Trophoblast cell (in vitro differentiated cells and primary cell): Measurements from ENCODE around the gene SLCO2A1. TPM values are rescaled to one million over a fixed set of nuclear protein-coding genes. Genes with fewer than 3 reads are reported as not detected.

Source experiments
- DNase-seq, 2 donors: peaks; one replicate each; pipeline ENCODE4 v3.0.0-alpha.2; 2016
- H2AFZ ChIP-seq: 2 replicates; pipeline ENCODE4 v1.6.1; 2013; ENCODE audit warnings: low read length, moderate library complexity, mild to moderate bottlenecking; ENCODE audit not compliant: insufficient read depth, poor library complexity
- H2AK5ac ChIP-seq: 2 replicates; pipeline ENCODE4 v1.6.1; 2013; ENCODE audit warnings: mild to moderate bottlenecking, low read length
- H2BK120ac ChIP-seq: 2 replicates; pipeline ENCODE4 v1.6.1; 2013; ENCODE audit warnings: low read length, mild to moderate bottlenecking, moderate library complexity; ENCODE audit not compliant: insufficient read depth, poor library complexity
- H2BK12ac ChIP-seq: 2 replicates; pipeline ENCODE4 v1.6.1; 2013; ENCODE audit warnings: mild to moderate bottlenecking, low read length, moderate library complexity
- H2BK5ac ChIP-seq: 2 replicates; pipeline ENCODE4 v1.6.1; 2013; ENCODE audit warnings: low read length, low read depth, moderate library complexity, mild to moderate bottlenecking; ENCODE audit not compliant: poor library complexity
- H3K14ac ChIP-seq: 2 replicates; pipeline ENCODE4 v1.6.1; 2013; ENCODE audit warnings: mild to moderate bottlenecking, low read length
- H3K18ac ChIP-seq: 2 replicates; pipeline ENCODE4 v1.6.1; 2013; ENCODE audit warnings: mild to moderate bottlenecking, low read length
- H3K23ac ChIP-seq: 2 replicates; pipeline ENCODE4 v1.6.1; 2013; ENCODE audit warnings: low read length
- H3K27ac ChIP-seq: 2 replicates; pipeline ENCODE4 v1.5.1; 2013; ENCODE audit warnings: low read depth, mild to moderate bottlenecking, inconsistent platforms, low read length, moderate library complexity
- H3K27me3 ChIP-seq: 2 replicates; pipeline ENCODE4 v1.6.1; 2013; ENCODE audit warnings: inconsistent platforms, mild to moderate bottlenecking, low read length, moderate library complexity; ENCODE audit not compliant: insufficient read depth
- H3K36me3 ChIP-seq, 2 experiments: 1 replicate in 1 of 2; 2 replicates in 1 of 2; pipeline ENCODE4 v1.6.1; 2013; ENCODE audit warnings: low read length in 2 of 2, mild to moderate bottlenecking in 2 of 2, moderate library complexity in 1 of 2; ENCODE audit not compliant: insufficient read depth in 2 of 2, control insufficient read depth in 1 of 2
- H3K4ac ChIP-seq: 2 replicates; pipeline ENCODE4 v1.6.1; 2013; ENCODE audit warnings: low read depth, mild to moderate bottlenecking, low read length, moderate library complexity
- H3K4me1 ChIP-seq, 2 experiments: 1 replicate in 1 of 2; 2 replicates in 1 of 2; pipeline ENCODE4 v1.6.1; 2013; ENCODE audit warnings: low read length in 2 of 2, mild to moderate bottlenecking in 2 of 2, moderate library complexity in 1 of 2; ENCODE audit not compliant: insufficient read depth in 2 of 2, control insufficient read depth in 1 of 2
- H3K4me2 ChIP-seq: 2 replicates; pipeline ENCODE4 v1.6.1; 2013; ENCODE audit warnings: inconsistent platforms, mild to moderate bottlenecking, low read length, moderate library complexity
- H3K4me3 ChIP-seq: 2 replicates; pipeline ENCODE4 v1.5.1; 2013; ENCODE audit warnings: mild to moderate bottlenecking, low read depth, low read length, inconsistent platforms
- H3K79me1 ChIP-seq: one replicate; pipeline ENCODE4 v1.6.1; 2013; ENCODE audit warnings: low read length
- H3K79me2 ChIP-seq: 2 replicates; pipeline ENCODE4 v1.6.1; 2013; ENCODE audit warnings: low read length, mild to moderate bottlenecking; ENCODE audit not compliant: control insufficient read depth, insufficient read depth, poor library complexity
- H3K9ac ChIP-seq: 2 replicates; pipeline ENCODE4 v1.6.1; 2013; ENCODE audit warnings: mild to moderate bottlenecking, low read length
- H3K9me3 ChIP-seq: 2 replicates; pipeline ENCODE4 v1.6.1; 2013; ENCODE audit warnings: low read depth, mild to moderate bottlenecking, control low read depth, inconsistent platforms, low read length; ENCODE audit not compliant: insufficient read depth
- H4K12ac ChIP-seq: 2 replicates; pipeline ENCODE4 v1.6.1; 2013; ENCODE audit warnings: low read depth, mild to moderate bottlenecking, low read length, moderate library complexity
- H4K8ac ChIP-seq: 2 replicates; pipeline ENCODE4 v1.6.1; 2013; ENCODE audit warnings: low read depth, mild to moderate bottlenecking, low read length, moderate library complexity
- H4K91ac ChIP-seq: one replicate; pipeline ENCODE4 v1.6.1; 2013; ENCODE audit warnings: low read depth, mild to moderate bottlenecking, low read length, moderate library complexity
- WGBS: extraction: QIAGEN DNeasy Blood & Tissue Kit; methylation state at CpG from one replicate; pipeline ENCODE4 v1.1.7; 2013; ENCODE audit warnings: missing lambda C conversion rate; ENCODE audit not compliant: insufficient read length, insufficient coverage; ENCODE audit errors: extremely low coverage; 5-methylcytosine and 5-hydroxymethylcytosine counted together
- polyA plus RNA-seq: library from polyadenylated mRNA; stranded (reverse); fragments of 200-250 nt; gene quantifications from 2 replicates; pipeline ENCODE4 v1.2.3, GENCODE V29; 2013

Gene SLCO2A1
- 416 and 421 TPM in 2 replicates for polyA plus RNA-seq

- no CpG with 5 or more reads among the region's 67 CpGs for WGBS
- Histone ChIP-seq H2BK120ac (peak within 1 kb of the TSS; percentile 90), H2BK5ac (peak within 1 kb of the TSS; percentile 71)
Measured at GRCh38 chr3:134029734-134030378, at the start of gene SLCO2A1. TSS of gene SLCO2A1 (minus strand) at chr3:134029925. CDS start at chr3:134029802, 123 bp downstream.

DNA sequence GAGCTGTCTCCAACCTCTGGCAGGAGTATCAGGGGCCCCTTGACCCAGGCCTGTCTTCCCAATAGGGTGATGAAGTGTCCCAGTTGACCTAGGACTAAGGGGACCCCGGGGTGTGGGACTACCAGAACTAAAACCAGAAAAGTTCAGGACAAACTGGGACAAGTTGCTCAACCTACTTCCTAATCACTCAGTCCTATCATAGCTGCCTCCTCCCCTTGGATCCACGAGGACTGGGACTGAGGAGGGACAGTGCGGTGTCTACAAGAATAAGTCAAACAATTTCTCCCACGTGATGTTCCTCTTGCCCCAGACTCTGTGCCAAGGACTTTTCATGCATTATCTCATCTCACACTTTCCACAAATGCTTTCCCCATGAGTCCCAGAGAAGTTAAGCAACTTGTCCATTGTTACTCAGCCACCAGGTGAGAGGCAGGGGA, 49.4 kb upstream of the SLCO2A1 start:
- Histone ChIP-seq H3K27me3 (no peaks in the 10 kb centered on the region), H3K4me2 (no peak overlapping the region), H3K4me1 (peaks cover 6 to 8% of the 10 kb centered on the region in 2 experiments), H3K27ac (no peak overlapping the region), H3K4me3 (no peak overlapping the region), H2AK5ac (no peak overlapping the region), H3K4ac (no peak overlapping the region), H3K9ac (no peak overlapping the region), H2AFZ (no peak overlapping the region), H3K18ac (no peak overlapping the region), H4K12ac (no peak overlapping the region), H2BK120ac (no peak overlapping the region), H3K23ac (no peak overlapping the region), H3K79me2 (peaks cover 5% of the 10 kb centered on the region), H4K8ac (no peak overlapping the region), H2BK12ac (no peak overlapping the region), H3K9me3 (peaks cover 4% of the 10 kb centered on the region), H4K91ac (no peak overlapping the region), H2BK5ac (no peak overlapping the region), H3K79me1 (peaks cover 9% of the 10 kb centered on the region), H3K36me3 (no peaks in the 10 kb centered on the region), H3K14ac (no peak overlapping the region)
- no CpG with 5 or more reads among the region's 4 CpGs for WGBS
- peak; percentile 90 to 98 for DNase-seq

More at GRCh38 chr3:134029734-134030378, at the start of gene SLCO2A1:
- Histone ChIP-seq H3K9ac (peak within 1 kb of the TSS; percentile 92), H3K36me3 (peaks cover under 1 to 1% of the 10 kb centered on the region in 2 experiments), H3K23ac (peak within 1 kb of the TSS; percentile 55), H3K79me2 (peaks cover 14% of the 10 kb centered on the region), H3K27me3 (no peaks in the 10 kb centered on the region), H3K79me1 (peaks cover 26% of the 10 kb centered on the region), H3K4me1 (peaks cover 17 to 20% of the 10 kb centered on the region in 2 experiments), H3K27ac (peak within 1 kb of the TSS; percentile 76), H3K18ac (peak within 1 kb of the TSS; percentile 100), H2AFZ (peak within 1 kb of the TSS; percentile 57), H3K9me3 (no peaks in the 10 kb centered on the region), H3K4me2 (peak within 1 kb of the TSS; percentile 79), H4K91ac (peak within 1 kb of the TSS; percentile 95), H3K4ac (peak within 1 kb of the TSS; percentile 78), H3K4me3 (peak within 1 kb of the TSS; percentile 99), H4K8ac (peak within 1 kb of the TSS; percentile 76), H4K12ac (peak within 1 kb of the TSS; percentile 70), H3K14ac (peak within 1 kb of the TSS; percentile 96), H2AK5ac (peak within 1 kb of the TSS; percentile 64), H2BK12ac (peak within 1 kb of the TSS; percentile 87)
- peak; percentile 59 to 69 for DNase-seq

GRCh38 chr3:134078169-134078831, 48.6 kb upstream of the SLCO2A1 start:
- no CpG with 5 or more reads among the region's 8 CpGs for WGBS
- DNase-seq = peak in 1 of 2 donors; percentile 60
- H4K12ac ChIP-seq = no peak overlapping the region
- H3K9me3 ChIP-seq = peaks cover 4% of the 10 kb centered on the region
- H4K8ac ChIP-seq = no peak overlapping the region
- H3K27ac ChIP-seq = no peak overlapping the region
- no peak overlapping the region for H3K4me3 ChIP-seq
- H3K23ac ChIP-seq = no peak overlapping the region
- H2AFZ ChIP-seq = no peak overlapping the region
- no peak overlapping the region for H3K9ac ChIP-seq
- no peak overlapping the region for H2BK5ac ChIP-seq
- H3K4me1 ChIP-seq = peaks cover 0 to 2% of the 10 kb centered on the region in 2 experiments
- no peak overlapping the region for H3K4ac ChIP-seq
- no peaks in the 10 kb centered on the region for H3K36me3 ChIP-seq
- no peak overlapping the region for H3K4me2 ChIP-seq
- no peaks in the 10 kb centered on the region for H3K27me3 ChIP-seq
- no peak overlapping the region for H2BK120ac ChIP-seq
- no peak overlapping the region for H2AK5ac ChIP-seq
- no peak overlapping the region for H3K18ac ChIP-seq
- no peaks in the 10 kb centered on the region for H3K79me2 ChIP-seq
- no peak overlapping the region for H4K91ac ChIP-seq
- H3K79me1 ChIP-seq = peaks cover 6% of the 10 kb centered on the region
- no peak overlapping the region for H3K14ac ChIP-seq
- H2BK12ac ChIP-seq = no peak overlapping the region

- Histone ChIP-seq H3K27me3 (no peaks in the 10 kb centered on the region), H3K9ac (no peak overlapping the region), H2BK120ac (no peak overlapping the region)
Measured at GRCh38 chr3:134077649-134078161, 48.0 kb upstream of the SLCO2A1 start.

More at GRCh38 chr3:134077649-134078161, 48.0 kb upstream of the SLCO2A1 start:
- no peak overlapping the region for H3K27ac ChIP-seq
- no peak overlapping the region for H4K8ac ChIP-seq
- H3K36me3 ChIP-seq = no peaks in the 10 kb centered on the region
- H3K4ac ChIP-seq = no peak overlapping the region
- H3K4me2 ChIP-seq = no peak overlapping the region
- peaks cover 5% of the 10 kb centered on the region for H3K79me1 ChIP-seq
- H2BK5ac ChIP-seq = no peak overlapping the region
- no peak overlapping the region for H4K91ac ChIP-seq
- H3K23ac ChIP-seq = no peak overlapping the region
- H2BK12ac ChIP-seq = peak overlapping the region; percentile 23
- no CpG with 5 or more reads among the region's 3 CpGs for WGBS
- no peak overlapping the region for H2AK5ac ChIP-seq
- peaks cover 0 to 2% of the 10 kb centered on the region in 2 experiments for H3K4me1 ChIP-seq
- no peak overlapping the region for H2AFZ ChIP-seq
- no peak overlapping the region for H3K18ac ChIP-seq
- DNase-seq = no peak
- no peak overlapping the region for H3K4me3 ChIP-seq
- no peak overlapping the region for H4K12ac ChIP-seq
- H3K9me3 ChIP-seq = peaks cover 6% of the 10 kb centered on the region
- H3K79me2 ChIP-seq = no peaks in the 10 kb centered on the region
- H3K14ac ChIP-seq = no peak overlapping the region
